Gastrocnemius medialis (tissue), 4 donors: ENCODE data around the gene EPB41L5.
"Not testable (repeated sequence)": the region's sequence is repeated elsewhere in the genome, so short reads cannot be mapped to it uniquely, and the experiment has no call there.

ENCODE experiments used
- POLR2A ChIP-seq, 2 donors: fragments of 450-650 bp; IDR thresholded peaks; one replicate each; pipeline ENCODE4 v1.6.1; 2017; ENCODE audit warnings: antibody characterized with exemption in 2 of 2, mild to moderate bottlenecking in 2 of 2, moderate library complexity in 2 of 2
- TF ChIP-seq, protein P1 (sequence below), 5 experiments: fragments of 450-650 bp in 3 of 5; fragments of 200-600 bp in 2 of 5; sonication (generic) in 2 of 5; IDR thresholded peaks in 4 of 5; conservative IDR thresholded peaks in 1 of 5; 1 replicate in 4 of 5; 2 replicates in 1 of 5; pipeline ENCODE4 v1.5.1; 2016 to 2019; ENCODE audit warnings: antibody characterized with exemption in 5 of 5, mild to moderate bottlenecking in 3 of 5, moderate library complexity in 3 of 5

DNA sequence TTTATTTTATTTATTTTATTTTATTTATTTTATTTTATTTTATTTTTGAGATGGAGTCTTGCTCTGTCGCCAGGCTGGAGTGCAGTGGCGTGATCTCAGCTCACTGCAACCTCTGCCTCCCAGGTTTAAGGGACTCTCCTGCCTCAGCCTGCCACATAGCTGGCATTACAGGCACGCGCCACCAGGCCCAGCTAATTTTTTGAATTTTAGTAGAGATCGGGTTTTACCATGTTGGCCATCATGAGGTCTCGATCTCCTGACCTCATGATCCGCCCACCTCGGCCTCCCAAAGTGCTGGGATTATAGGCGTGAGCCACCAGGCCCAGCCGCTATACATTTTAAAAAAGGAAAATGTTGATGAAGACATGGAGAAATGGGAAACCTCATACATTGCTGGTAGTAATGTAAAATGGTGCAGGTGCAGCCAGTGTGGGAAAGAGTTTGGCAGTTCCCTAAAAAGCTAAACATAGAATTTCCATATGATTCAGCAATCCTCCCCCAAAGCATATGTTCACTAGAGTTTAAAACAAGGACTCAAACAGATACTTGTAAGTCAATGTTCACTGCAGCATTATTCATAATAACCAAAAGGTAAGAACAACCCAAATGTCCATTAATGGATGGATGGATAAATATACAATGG is 187.1 kb downstream of the EPB41L5 start:
- TF ChIP-seq, protein P1, sequence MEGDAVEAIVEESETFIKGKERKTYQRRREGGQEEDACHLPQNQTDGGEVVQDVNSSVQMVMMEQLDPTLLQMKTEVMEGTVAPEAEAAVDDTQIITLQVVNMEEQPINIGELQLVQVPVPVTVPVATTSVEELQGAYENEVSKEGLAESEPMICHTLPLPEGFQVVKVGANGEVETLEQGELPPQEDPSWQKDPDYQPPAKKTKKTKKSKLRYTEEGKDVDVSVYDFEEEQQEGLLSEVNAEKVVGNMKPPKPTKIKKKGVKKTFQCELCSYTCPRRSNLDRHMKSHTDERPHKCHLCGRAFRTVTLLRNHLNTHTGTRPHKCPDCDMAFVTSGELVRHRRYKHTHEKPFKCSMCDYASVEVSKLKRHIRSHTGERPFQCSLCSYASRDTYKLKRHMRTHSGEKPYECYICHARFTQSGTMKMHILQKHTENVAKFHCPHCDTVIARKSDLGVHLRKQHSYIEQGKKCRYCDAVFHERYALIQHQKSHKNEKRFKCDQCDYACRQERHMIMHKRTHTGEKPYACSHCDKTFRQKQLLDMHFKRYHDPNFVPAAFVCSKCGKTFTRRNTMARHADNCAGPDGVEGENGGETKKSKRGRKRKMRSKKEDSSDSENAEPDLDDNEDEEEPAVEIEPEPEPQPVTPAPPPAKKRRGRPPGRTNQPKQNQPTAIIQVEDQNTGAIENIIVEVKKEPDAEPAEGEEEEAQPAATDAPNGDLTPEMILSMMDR (IDR thresholded peaks at IDR 0.05 in 4 of 5, conservative IDR thresholded peaks at IDR 0.05 in 1 of 5) = not testable (repeated sequence)
- TF ChIP-seq POLR2A (IDR thresholded peaks at IDR 0.05) = not testable (repeated sequence)
